Ascending aorta (tissue), 2 donors: ENCODE data around the gene OR56A4. TPM values are rescaled to one million over a fixed set of nuclear protein-coding genes. Genes with fewer than 3 reads are reported as not detected.

ENCODE experiments used
- DNase-seq, 2 donors: peaks; one replicate each; pipeline ENCODE4 v3.0.0-alpha.2; 2019; ENCODE audit warnings: low spot score in 2 of 2
- H3K27ac ChIP-seq, 2 donors: fragments of 200-600 bp; sonication (generic); one replicate each; pipeline ENCODE4 v1.5.1; 2016 to 2017; ENCODE audit warnings: mild to moderate bottlenecking in 1 of 2
- H3K27me3 ChIP-seq: fragments of 200-600 bp; sonication (generic); one replicate; pipeline ENCODE4 v1.5.1; 2017
- H3K36me3 ChIP-seq, 2 donors: fragments of 200-600 bp; sonication (generic); one replicate each; pipeline ENCODE4 v1.5.1; 2016
- H3K4me1 ChIP-seq, 2 donors: fragments of 200-600 bp; sonication (generic); one replicate each; pipeline ENCODE4 v1.5.1; 2016 to 2017; ENCODE audit warnings: mild to moderate bottlenecking in 1 of 2
- H3K4me3 ChIP-seq, 2 donors: fragments of 200-600 bp; sonication (generic); one replicate each; pipeline ENCODE4 v1.5.1; 2016 to 2017; ENCODE audit warnings: mild to moderate bottlenecking in 1 of 2
- H3K9me3 ChIP-seq, 2 donors: fragments of 200-600 bp; sonication (generic); one replicate each; pipeline ENCODE4 v1.5.1; 2016
- CTCF ChIP-seq, 3 experiments: fragments of 200-600 bp in 2 of 3; fragments of 450-650 bp in 1 of 3; sonication (generic) in 2 of 3; IDR thresholded peaks; one replicate each; pipeline ENCODE4 v1.5.1; 2016 to 2019; ENCODE audit warnings: antibody characterized with exemption in 3 of 3, mild to moderate bottlenecking in 1 of 3, moderate library complexity in 1 of 3
- intact Hi-C: fragments of 100-400 bp; cut with DNase I; formaldehyde crosslinking; loops from one replicate; pipeline ENCODE4 v1.15.1; 2023
- total RNA-seq: library from RNA; depleted of rRNA; stranded (reverse); fragments of >200 nt; gene quantifications from one replicate; pipeline ENCODE4 v1.1.0, GENCODE V29; 2016

Gene OR56A4
- total RNA-seq, 1 donor from 2014 or later = not detected

- H3K27ac ChIP-seq = no peak overlapping the region
- TF ChIP-seq CTCF (IDR thresholded peaks at IDR 0.05) = no peak
These were observed 4.5 kb downstream of the OR56A4 start for GRCh38 chr11:6002202-6002699.

GRCh38 chr11:5994791-5995190 is 12.0 kb downstream of the OR56A4 start:
- Histone ChIP-seq H3K9me3 (no peaks in the 10 kb centered on the region), H3K4me1 (no peaks in the 10 kb centered on the region), H3K27me3 (no peaks in the 10 kb centered on the region), H3K4me3 (no peak overlapping the region), H3K27ac (no peak overlapping the region), H3K36me3 (no peaks in the 10 kb centered on the region)
- intact Hi-C loops = no loop called here
- no peak for DNase-seq
- TF ChIP-seq CTCF (IDR thresholded peaks at IDR 0.05) = no peak

More at GRCh38 chr11:6002202-6002699, 4.5 kb downstream of the OR56A4 start:
- no peak for DNase-seq
- no peaks in the 10 kb centered on the region for H3K36me3 ChIP-seq
- no peaks in the 10 kb centered on the region for H3K27me3 ChIP-seq
- no peak overlapping the region for H3K4me3 ChIP-seq
- intact Hi-C loops = no loop called here
- H3K9me3 ChIP-seq = no peaks in the 10 kb centered on the region
- no peaks in the 10 kb centered on the region for H3K4me1 ChIP-seq

- intact Hi-C loops = no loop called here
- no peaks in the 10 kb centered on the region for H3K36me3 ChIP-seq
- no peak overlapping the region for H3K27ac ChIP-seq
- H3K4me1 ChIP-seq = no peaks in the 10 kb centered on the region
- H3K4me3 ChIP-seq = no peak overlapping the region
- peak in 1 of 3 experiments; percentile 34 for TF ChIP-seq CTCF (IDR thresholded peaks at IDR 0.05)
- DNase-seq = no peak
- no peaks in the 10 kb centered on the region for H3K27me3 ChIP-seq
- no peaks in the 10 kb centered on the region for H3K9me3 ChIP-seq
These were observed 14.0 kb downstream of the OR56A4 start for GRCh38 chr11:5992604-5993251.

GRCh38 chr11:5992150-5992549 is 14.6 kb downstream of the OR56A4 start:
- Histone ChIP-seq H3K4me3 (no peak overlapping the region), H3K27ac (no peak overlapping the region), H3K9me3 (no peaks in the 10 kb centered on the region), H3K27me3 (no peaks in the 10 kb centered on the region), H3K36me3 (no peaks in the 10 kb centered on the region), H3K4me1 (no peaks in the 10 kb centered on the region)
- intact Hi-C loops = no loop called here
- TF ChIP-seq CTCF (IDR thresholded peaks at IDR 0.05) = no peak
- DNase-seq = no peak

GRCh38 chr11:5989203-5989602 is 17.5 kb downstream of the OR56A4 start:
- intact Hi-C loops = no loop called here
- no peak overlapping the region for H3K4me3 ChIP-seq
- H3K27ac ChIP-seq = no peak overlapping the region
- H3K4me1 ChIP-seq = no peaks in the 10 kb centered on the region
- no peak for DNase-seq
- no peaks in the 10 kb centered on the region for H3K36me3 ChIP-seq
- H3K27me3 ChIP-seq = no peaks in the 10 kb centered on the region
- no peak for TF ChIP-seq CTCF (IDR thresholded peaks at IDR 0.05)
- H3K9me3 ChIP-seq = no peaks in the 10 kb centered on the region
